Middle frontal gyrus (tissue), 1 donor: ENCODE data around the gene DPF3.
"Not testable (repeated sequence)": the region's sequence is repeated elsewhere in the genome, so short reads cannot be mapped to it uniquely, and the experiment has no call there.

ENCODE experiments used
- DNase-seq: peaks from one replicate; pipeline ENCODE4 v3.0.0-alpha.2; 2015; ENCODE audit warnings: low spot score; ENCODE audit errors: extremely low spot score

The DPF3 gene

DNA sequence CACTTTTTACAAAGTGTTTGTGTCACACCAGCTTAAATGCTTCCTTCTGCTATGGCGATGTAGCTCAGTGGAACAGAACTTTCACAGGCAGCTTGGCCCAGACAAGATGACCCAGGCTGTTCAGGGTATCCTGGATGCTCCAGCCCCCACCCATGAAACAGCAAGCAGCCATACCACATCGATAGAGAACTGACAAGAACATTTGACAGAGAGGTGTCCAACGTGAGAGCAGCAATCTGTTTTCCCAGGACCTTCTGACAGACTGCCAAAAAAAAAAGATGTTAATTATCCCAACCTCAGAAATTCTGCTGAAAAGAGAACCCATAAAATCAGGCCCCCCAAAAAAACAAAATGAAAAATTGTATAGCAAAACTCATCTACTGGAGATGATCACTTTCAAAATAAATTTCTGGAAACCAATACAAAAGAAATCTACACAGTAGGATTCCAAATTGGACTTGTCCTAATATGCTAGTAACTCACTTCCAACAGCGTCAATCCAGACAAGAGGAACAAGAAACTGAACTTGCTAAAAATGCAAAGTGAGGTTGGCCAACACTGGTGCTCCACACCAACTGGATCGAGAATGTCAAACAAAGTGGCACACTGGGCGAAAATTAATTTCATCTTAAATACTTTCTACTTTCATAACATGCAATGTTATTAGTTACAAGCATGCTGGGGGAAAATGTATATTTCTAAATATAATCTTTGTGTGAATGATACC, 118.8 kb downstream of the DPF3 start:
- no peak for DNase-seq

DNA sequence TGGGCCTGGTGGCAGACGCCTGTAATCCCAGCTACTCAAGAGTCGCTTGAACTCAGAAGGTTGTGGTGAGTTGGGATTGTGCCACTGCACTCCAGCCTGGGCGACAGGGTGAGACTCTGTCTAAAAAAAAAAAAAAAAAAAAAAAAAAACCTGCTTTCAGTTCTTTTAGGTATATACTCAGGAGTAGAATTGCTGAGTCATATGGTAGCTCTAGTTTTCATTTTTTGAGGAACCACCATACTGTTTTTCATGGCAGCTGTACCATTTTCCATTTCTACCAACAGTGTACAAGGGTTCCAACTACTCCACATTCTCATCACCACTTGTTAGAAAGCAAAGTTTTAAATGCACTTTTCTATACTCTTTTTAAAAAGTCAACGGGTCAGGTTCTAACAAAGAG, 119.8 kb downstream of the DPF3 start:
- DNase-seq, result no peak

DNA sequence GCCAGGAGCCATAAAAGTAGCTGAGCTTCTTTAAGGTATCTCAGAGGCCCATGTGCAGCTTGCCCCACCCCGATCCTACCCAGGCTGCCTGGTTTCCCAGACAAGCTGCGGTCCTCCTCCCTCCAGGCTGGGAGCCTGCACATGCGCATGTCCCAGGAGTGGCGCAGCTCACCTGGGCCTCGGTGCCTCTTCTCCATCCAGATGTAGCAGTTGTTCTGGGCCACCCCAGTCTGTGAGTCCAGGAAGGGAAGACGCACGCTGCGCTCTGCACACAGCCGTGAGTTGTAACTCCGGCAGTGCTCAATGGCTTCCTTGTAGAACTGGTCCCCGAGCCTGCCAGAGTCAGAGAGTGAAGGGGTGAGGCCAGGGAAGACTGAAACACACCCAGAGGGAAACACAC, 122.3 kb downstream of the DPF3 start:
- DNase-seq, result no peak

DNA sequence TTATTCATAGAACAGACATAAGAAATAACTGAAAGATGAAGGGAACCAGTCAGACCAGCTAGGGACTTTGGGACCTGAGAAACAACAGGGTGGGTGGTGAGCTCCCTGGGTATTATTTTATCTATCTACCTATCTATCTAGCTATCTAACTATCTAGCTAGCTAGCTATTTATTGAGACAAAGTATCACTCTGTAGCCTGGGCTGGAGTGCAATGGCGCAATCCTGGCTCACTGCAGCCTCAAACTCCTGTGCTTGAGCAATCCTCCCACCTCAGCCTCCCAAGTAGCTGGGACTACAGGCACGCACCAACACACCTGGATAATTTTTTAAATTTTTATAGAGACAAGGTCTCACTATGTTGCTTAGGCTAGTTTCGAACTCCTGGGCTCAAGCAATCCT, 127.6 kb downstream of the DPF3 start:
- no peak for DNase-seq

DNA sequence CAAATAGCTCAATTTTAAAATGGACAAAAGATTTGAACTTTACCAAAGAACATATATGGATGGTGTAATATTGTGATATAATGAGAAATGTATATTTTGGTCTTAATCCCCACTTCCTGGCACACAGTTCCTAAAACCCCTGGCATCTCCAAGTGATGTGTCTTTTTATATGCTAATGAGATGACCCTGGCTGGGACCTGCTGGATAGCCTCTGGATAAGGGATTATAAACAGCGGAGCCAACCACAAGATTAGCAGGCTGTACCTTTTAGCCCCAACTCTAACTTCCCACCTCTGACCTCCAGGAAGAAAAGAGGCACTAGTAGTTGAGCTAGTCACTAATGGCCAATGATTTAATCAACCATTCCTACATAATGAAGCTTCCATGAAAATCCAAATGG, 130.0 kb downstream of the DPF3 start:
- no peak for DNase-seq

DNA sequence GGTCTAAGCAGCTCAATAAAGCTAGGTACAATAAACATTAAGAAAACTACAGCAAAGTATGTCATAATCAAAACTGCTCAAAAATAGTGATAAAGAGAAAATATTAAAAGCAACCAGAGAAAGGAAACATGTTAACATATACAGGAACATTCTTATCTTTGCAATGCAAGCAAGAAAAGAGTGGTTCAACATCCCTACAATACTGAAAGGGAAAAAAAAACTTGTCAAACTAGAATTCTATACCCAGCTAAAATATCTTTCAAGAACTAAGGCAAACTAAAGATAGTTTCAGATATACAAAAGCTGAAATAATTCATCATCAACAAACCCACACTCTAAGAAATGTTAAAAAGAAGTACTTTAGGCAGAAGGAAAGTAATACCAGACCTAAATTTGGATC, 134.2 kb downstream of the DPF3 start:
- no peak for DNase-seq

DNA sequence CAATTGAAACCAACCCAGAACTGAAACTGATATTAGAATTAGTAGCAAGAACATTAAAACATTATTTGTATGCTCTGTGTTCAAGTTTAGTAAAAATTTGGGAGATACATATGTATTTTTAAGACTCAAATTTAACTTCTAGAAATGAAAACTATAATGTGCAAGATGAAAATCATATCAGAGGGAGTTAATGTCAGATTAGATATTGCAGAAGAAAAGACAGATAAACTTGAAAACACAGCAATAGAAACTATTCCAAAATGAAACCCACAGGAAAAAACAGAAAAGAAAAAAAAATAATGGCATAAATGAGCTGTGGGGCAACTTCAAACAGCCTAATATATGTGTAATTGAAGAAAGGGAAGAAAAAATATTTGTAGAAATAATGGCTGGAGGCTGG, 134.9 kb downstream of the DPF3 start:
- DNase-seq, result no peak

DNA sequence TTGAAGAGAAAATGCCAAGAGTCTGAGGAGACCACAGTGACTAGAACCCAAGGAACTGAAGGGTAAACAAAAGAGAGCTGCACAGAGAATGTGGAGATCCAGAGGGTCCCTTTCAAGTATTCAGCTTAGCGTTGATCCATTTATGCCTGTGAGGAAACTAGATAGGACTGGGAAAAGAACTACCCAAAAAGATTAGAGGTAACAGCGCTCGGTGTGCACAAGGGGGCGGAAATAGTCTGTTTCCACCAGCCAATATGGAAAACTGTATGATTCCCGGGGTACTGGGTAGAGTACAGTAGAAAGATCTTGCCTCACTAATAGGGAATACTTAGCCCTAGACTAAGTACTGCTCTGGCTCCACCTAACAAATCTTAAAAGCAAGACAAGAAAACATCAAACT, 135.5 kb downstream of the DPF3 start:
- DNase-seq, result no peak

DNA sequence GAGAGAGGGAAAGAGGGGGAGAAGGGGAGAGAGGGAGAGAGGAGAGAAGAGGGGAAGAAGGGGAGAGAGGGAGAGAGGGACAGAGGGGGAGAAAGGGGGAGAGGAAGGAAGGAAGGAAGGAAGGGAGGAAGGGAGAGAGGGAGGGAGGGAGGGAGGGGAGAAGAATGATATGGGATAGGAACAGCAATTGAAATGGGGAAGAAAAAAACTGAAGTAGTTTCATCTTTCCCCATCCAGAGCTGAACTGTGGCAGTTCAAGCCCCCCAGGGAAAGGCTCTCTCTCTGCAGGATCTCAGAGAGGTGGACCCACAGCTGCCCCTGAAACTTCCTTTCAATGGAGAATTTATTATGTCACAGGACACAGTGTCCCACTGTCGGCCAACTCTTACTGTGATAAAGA, 136.9 kb downstream of the DPF3 start:
- no peak for DNase-seq

DNA sequence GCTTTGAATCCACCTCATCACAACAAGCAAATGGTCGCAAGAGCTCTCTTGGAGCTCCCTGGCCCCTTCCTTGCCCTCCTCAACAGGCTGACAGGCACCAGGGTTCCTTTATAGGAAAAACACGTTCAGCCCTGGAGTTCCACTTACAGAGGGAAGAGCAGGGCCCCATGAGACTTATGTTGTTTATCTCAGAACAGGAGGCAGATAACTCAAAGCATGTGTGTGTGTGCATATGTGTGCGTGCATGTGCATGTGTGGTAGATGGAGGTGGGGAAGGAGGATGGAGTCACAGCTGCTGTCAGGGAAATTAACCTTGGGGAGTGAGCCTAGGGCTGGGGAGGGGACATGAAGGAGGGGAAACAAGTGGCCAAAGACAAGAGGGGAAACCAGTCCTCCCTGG, 138.1 kb downstream of the DPF3 start:
- no peak for DNase-seq

DNA sequence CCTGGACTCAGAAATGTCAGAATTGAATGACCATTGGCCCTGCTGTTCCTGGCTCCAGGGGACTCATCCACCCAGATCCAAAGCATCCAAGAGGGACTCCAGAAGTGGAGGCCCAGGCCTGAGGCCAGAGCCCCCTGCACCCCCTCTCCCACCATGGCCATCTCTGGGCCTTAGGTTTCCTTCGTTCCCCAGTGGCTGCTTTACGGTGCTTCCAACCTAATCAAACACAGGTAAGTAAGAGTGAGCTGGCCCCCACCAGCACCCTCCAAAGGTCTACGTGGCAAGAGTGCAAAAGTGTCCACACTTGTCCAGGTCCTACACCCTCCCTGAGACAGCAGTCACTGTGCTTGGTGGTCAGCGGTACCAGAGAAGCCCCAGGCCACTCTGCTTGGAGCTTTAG, 139.0 kb downstream of the DPF3 start:
- DNase-seq, result no peak

DNA sequence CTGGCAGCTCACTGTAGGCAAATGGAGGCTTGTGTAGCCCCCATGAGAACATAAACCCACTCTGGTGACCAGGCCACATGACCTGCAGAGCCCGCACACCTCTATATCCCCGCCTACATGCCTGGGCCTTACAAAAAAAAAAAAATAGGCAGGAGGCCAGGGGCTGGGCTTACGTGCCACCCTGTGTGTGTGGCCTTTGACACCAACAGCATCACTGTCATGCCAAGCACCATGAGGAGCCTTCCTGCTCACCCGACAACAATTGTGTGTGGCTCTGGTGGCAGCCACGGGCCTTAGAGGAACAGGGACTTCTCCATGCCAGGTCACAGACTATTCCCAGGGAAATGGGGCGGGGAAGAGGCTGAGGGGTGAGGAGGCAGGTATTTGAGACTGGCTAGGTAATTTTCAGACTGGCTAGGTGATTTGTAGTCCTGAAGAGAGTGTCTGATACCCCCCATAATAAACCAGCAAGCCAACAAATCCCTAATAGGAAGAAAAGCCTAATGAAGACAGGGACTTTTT, 140.0 kb downstream of the DPF3 start:
- DNase-seq, result no peak

DNA sequence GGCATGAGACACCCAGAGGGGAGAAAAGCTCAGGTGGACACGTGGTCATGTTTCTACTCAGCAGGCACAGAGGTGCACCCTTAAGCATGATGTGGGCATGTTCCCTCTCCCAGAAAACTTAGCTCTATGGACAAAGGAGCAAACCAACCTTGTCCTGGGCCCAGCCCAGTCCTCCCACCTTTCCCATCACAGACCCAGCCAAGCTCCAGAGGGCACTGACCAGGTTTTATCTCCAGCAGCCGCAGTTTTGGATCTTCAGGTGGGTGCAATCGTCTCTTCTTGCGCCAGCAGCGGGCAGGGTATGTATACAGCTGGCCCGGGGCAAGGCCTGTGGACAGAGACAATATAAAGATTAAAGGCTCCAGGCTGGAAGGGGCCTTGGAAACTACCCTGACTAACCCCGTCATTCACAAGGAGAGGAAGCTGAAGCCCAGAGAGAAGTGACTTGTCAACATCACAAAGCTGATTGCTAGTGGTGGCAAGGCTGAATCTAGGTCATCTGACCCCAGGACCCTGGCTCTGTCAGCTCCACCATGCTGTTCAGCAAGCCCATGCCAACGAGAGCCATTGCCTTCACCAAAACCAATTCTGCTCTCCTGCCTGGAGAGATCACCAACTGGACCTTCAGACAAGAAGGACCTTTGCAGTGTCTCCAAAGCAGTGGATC, 140.7 kb downstream of the DPF3 start:
- DNase-seq, result no peak

DNA sequence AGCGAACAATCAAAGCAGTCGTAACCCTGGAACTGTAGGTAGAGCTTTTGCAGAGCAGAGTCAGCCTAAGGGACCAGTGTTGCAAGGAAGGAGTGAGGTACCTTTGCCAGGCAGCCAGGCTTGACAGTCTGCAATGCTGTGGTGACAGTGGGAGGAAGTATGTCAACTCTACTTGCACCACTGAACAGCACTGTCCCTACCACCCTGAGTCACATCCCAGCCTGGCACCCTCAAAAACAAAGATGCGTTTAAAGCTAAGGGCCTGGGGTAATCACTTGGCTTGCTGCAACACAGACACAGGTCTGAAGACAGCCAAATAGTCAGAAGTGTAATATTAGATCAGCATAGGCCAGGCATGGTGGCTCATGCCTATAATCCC, 141.9 kb downstream of the DPF3 start:
- DNase-seq, result no peak

DNA sequence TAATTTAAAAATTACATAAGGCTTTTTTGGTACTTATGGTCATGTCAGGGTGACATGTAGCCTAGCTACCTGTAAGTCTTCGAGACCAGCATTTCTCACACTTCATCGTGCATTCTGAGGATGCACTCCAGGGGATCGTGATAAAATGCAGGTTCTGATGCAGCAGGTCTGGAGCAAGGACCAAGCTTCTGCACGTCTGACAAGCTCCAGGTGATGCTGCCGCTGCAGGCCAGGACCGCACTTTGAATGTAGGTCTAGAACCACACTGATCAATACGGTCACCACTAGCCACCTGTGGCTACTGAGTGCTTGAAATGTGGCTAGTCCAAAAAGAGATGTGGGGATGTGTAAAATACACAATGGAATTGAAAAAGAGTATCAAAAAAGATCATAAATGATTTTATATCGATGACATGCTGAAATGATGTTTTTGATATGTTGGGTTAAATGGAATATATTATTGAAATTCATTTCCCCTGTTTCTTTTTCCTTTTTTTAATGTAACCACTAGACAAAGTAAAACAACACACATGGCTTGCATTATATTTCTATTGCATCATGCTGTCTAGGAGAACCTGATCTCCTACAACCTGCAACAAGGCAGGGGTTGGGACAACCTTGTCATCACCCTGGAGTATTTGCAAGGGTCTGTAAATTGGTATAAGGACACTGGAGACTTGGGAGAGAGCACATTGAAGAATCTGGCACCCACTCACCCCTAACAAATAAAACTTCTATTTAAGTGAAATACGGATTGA, 142.4 kb downstream of the DPF3 start:
- DNase-seq, result no peak

DNA sequence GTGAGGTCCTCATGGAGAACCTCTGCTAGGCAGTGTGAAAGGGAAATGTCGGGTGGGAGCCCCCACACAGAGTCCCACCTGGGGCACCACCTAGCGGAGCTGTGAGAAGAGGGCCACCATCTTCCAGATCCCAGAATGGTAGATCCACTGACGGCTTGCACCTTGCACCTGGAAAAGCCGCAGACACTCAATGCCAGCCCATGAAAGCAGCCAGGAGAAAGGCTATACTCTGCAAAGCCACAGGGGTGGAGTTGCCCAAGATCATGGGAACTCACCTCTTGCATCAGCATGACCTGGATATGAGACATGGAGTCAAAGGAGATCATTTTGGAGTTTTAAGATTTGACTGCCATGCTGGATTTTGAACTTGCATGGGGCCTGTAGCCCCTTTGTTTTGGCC, 145.0 kb downstream of the DPF3 start:
- not testable (repeated sequence) for DNase-seq

DNA sequence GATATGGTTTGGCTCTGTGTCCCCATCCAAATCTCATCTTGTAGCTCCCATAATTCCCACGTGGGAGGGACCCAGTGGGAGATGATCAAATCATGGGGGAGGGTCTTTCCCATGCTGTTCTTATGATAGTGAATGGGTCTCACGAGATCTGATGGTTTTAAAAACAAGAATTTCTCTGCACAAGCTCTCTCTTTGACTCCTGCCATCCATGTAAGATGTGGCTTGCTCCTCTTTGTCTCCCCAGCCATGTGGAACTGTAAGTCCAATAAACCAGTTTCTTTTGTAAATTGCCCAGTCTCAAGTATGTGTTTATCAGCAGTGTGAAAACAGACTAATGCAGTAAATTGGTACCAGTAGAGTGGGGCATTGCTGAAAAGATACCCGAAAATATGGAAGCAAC, 146.2 kb downstream of the DPF3 start:
- no peak for DNase-seq

DNA sequence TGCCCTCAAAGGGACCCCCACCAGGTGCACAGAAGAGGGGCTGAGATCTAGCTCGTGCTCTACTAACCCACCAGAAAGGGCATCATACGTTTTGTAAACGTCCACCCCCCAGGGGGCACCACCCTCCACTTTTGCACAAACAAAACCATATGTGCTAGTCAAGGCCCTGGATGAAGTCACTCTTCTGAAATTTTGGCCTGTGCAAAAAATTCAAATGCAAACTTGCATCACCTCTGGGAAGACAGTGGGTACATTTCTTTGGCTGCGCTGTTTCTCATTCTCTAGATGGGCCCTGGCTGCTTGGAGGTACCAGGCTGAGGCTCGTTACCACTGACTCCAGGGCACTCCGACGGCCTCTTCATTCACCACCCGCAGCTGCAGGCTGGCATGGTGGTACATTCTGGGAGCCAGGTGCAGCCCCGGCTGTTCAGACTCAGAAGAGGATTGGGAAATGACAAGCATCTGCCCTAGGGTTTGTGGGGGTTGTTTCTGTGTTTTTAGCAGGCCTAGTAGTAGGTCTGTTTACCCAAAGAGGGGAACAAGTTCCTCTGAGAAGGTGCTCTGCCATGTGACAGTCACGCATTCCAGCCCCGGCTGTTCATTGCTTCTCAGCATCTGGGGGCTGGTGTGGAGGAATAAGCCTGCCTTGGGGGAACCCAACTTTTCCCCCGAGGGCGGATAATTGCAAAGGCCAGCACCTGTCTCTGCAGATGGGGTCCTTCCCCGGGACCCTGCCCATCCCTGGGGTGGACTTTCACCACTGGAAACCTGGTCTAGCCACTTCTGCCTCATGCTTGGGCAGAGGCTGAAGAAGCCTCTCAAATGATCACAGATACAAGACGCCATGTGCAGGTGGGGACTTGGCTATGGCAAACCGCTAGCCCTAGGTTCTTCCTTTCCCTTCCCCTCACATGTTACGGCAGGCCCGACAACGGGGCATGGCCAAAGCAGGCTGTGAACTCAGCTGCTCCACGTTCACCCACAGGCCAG, 147.6 kb downstream of the DPF3 start:
- DNase-seq, result no peak

DNA sequence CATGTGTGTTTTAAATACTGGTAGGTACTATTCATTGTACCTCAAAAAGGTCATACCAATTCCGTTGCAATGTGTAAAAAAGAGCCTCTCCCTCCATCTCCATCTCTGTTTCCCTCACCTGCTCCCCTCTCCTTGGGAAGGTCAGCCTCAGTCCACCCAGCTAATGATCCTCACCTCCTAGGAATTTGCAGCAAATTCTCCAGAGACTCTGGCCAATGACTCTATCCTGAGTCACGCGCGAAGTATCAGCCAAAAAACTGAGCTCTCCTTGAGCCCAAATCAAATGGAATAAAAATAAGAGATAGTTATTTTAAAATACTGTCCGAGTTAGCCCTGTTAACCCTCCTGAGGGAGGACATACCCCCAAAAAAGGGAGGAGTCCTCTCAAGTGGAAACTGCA, 148.4 kb downstream of the DPF3 start:
- DNase-seq, result no peak

DNA sequence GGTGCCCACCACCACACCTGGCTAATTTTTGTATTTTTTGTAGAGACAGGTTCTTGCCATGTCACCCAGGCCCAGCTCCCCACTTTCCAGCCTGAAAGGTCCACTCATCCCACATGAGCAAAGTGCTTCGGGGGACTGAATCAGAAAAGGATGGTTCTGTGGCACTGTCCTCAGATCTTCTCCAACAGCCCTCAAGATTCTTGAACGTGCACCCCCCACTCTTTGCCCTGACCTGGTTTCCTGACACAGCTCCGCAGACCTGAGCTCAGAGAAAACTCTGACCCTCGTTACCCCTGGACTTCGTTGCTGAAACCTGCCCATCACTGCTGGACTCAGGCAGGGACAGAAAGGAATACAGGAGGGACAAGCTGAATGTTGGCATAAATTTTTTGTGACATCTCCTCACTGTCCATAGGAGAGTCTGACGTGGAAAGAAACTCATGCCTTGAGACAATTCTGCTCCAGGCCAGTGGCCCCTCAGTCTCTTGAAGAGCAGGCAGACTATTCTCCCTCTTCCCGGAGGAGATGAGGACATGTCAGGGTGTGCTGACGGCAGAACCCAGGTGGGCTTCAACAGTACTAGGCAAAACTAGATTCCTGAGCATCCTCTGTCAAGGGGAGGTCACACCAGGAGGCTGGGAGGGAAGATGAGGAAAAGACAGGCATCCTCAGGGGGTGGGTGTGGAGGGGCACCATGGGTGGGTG, 149.3 kb downstream of the DPF3 start:
- no peak for DNase-seq

DNA sequence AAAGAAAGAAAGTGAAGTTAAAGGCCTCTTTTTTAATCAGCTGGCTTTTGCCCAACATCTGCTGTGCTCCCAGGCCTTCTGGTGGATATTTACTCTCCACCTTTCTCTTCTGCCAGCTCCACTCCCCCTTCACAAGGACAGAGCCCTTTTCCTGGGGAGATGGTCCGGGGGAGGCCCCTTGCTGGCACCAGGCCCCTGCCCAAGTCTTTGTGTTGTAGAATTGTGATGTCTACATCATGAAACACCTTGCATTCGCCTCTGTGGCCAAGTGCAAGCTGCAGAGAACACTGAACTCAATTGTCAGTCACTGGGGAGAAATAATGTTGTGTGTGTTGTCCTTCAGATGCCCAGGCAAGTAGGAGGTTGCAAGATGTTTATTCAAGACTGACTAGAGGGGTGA, 150.3 kb downstream of the DPF3 start:
- no peak for DNase-seq
